Activated gamma-delta T cell treated with Interleukin-2 at 50 U/mL for 16 hours (primary cell): ENCODE measurements around the gene GLRX3.
A peak's percentile ranks its signal among the peaks of the same experiment; 100 is the strongest.
"Not testable (repeated sequence)": the region's sequence is repeated elsewhere in the genome, so short reads cannot be mapped to it uniquely, and the experiment has no call there.

Experiments used
- DNase-seq: peaks from one replicate; pipeline ENCODE4 v3.0.0-alpha.2; 2020

The GLRX3 gene

GRCh38 chr10:130190055-130190736 lies 54.0 kb downstream of the GLRX3 start:
- DNase-seq, result peak; percentile 88

GRCh38 chr10:130190737-130191115 lies 54.5 kb downstream of the GLRX3 start:
- DNase-seq, result no peak

GRCh38 chr10:130191380-130191779 lies 55.2 kb downstream of the GLRX3 start:
- DNase-seq, result no peak

DNA sequence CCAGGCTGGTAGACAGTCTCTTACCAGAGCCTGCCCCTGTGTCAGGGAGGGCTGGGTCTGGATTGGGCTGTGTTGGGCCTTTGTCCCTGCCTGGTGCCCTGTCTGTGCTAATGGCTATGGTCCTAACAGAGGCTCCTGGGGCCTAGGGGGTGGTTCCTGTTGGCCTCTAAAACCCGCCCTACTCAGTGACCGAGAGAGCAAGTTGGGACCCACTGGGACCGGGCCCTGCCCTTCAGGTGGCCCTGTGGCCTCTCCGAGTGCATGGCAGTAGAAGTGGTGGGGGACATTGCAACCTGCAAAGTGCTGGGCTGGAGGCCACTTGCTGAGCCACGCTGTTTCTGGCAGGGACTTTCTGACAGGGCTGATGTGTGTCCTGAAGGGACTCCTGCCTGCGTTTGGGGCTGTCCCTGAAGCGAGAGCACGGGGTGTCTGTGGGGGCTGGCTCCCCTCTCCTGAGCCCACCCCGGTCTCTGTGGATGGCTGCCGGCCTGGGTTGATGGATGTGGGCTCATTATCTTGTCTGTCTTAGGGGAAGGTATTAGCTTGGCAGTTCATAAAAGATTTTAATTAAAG lies 56.2 kb downstream of the GLRX3 start:
- no peak for DNase-seq

DNA sequence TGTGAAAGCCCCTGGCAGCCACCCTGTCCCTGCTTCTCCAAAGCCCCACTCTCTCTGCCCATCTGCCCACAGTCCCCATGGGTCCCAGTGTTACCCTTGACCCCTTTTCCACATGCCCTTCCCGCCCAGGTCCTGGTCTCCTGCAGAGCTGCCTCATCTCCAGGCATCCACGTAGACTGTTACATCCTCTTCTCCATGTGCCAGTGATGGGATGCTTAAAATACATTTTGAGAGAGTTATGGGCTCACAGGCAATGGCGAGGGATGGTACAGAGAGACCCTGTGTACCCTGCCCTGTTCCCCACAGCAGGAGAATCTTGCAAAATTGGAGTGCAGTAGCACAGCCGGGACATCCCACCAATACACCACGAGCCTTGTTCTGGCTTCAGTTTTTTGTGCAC lies 56.8 kb downstream of the GLRX3 start:
- no peak for DNase-seq

DNA sequence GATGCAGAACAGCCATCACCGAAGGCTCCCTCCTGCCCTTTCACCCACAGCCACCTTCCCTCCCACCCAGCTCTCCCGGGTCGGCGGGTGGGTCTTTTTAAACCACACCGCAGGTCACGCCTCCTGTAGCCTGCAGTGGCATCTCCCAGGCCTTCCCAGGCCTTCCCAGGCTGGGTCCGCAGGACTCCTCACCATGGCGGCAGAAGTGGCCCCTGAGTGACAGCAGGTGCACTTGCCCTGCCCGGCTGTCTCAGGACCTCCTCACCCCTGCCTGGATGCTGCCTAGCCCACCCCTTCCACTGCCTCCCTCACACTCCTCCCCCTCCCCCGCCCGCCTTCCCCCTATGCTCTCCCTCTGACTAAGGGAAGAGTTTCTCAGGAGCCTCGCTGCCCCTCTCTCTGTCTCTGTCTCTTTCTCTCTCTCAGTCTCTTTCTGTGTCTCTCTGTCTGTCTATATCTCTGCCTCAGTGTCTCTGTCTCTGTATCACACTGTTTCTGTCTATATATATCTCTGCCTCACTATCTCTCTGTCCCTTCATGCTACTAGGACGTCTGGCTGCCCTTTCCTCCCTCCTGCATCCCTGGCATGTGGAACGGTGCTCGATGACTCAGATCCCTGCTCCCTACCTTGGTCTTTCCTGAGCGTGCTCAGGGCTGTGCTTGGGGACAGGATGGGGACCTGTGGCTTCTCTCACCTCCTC lies 57.5 kb downstream of the GLRX3 start:
- no peak for DNase-seq

GRCh38 chr10:130194194-130194990 lies 58.2 kb downstream of the GLRX3 start:
- DNase-seq, result no peak

GRCh38 chr10:130194991-130195645 lies 58.9 kb downstream of the GLRX3 start:
- DNase-seq, result no peak

- no peak for DNase-seq
Measured at GRCh38 chr10:130195746-130196294, 59.6 kb downstream of the GLRX3 start.

- no peak for DNase-seq
Measured at GRCh38 chr10:130196511-130197487, 60.6 kb downstream of the GLRX3 start.

GRCh38 chr10:130198651-130199050 lies 62.5 kb downstream of the GLRX3 start:
- DNase-seq, result no peak

DNA sequence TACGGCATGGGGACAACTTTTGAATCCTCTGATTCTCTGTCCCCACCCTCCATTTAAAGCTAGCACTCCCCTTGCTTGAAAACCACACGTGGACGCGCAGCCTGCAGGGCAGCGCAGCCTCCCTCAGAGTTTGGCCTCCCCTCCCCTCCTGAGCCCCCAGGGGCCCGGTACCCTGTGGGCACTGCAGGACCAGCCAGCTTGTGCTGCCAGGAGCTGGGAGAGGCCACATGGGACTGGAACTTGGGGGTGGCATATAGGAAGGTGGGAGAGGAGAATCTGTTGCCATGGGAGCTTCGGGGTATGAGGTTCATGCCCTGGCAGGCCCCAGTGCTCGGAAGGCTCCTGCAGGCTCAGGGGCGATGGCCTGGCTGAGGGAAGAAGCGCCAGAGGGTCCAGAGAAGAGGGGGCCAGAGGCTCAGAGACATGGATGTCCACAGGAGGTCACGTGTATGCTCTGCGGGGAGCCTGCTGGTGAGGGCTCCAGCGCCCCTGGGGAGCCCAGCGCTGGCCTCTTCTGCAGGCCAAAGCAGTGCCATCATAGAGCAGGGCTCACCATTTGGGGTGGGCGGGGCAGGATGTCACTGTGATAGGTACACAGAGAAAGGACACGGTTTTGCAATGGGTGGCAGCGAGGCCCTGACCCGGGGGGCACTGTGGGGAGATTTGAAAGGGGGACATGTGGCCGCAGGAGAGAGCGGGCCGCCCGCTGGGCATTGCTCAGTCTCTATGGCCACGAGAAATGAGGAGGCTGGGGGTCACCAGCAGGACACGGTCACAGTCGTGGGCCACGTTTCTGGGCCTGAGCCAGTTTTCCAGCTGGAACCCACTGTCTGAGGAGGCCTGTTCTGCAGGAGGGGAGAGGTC lies 64.2 kb downstream of the GLRX3 start:
- DNase-seq, result no peak

- no peak for DNase-seq
Measured at GRCh38 chr10:130201043-130201380, 64.8 kb downstream of the GLRX3 start.

DNA sequence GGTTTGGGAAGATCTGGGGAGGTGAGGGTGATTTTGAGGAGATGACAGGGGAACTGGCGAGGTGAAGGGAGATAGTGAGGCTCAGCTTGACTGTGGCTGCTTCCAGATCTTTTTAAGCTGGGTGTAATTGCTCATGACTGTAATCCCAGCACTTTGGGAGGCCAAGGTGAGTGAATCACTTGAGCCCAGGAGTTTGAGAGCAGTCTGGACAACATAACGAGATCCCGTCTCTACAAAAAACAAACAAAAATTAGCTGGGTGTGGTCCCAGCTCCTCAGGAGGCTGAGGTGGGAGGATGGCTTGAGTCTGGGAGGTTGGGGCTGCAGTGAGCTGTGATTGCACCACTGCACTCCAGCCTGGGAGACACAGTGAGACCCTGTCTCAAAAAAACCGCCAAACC lies 66.0 kb downstream of the GLRX3 start:
- not testable (repeated sequence) for DNase-seq

GRCh38 chr10:130202984-130203621 lies 66.9 kb downstream of the GLRX3 start:
- DNase-seq, result no peak

GRCh38 chr10:130203626-130204025 lies 67.4 kb downstream of the GLRX3 start:
- DNase-seq, result no peak

DNA sequence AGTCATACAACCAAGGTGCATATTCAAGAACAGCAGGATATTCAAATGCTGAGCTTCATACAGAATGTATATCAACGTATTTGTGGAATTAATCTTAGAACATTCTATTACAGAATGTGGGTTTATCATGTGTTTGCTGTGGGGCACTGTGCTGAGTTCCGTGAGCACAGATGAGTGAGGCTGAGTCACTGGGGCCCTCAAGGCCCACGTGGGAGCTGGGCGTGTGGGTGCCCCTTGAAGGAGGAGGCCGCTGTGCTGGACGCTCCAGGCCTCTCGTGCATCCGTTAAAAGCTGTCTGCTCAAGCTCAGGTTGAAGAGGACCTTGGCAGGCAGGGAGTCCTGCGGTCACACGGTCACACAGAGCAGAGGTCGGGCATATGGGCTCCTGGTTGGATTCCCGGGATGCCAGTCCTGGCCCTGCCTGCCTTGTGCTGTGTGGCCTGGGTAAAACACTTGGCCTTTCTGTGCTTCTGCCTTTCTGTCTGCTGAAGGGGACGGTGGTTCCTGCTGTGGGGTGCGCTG lies 70.1 kb downstream of the GLRX3 start:
- DNase-seq, result no peak

DNA sequence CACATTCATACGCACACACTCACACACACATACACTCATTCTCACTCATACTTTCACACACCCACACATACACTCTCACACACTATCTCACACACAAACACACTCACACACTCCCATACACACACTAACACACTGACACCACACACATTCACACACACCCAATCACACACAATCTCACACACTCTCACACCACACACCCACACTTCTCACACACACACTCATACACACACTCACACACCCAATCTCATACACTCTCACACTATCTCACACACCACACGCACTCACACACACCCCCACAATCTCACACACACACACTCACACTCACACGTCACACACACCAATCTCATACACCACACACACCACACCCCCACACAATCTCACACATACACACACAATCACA lies 71.0 kb downstream of the GLRX3 start:
- no peak for DNase-seq

- no peak for DNase-seq
Measured at GRCh38 chr10:130208807-130209206, 72.6 kb downstream of the GLRX3 start.

GRCh38 chr10:130212746-130213145 lies 76.6 kb downstream of the GLRX3 start:
- no peak for DNase-seq
